Measurements from ENCODE around the gene SCIMP.

- TF ChIP-seq CTCF (conservative IDR thresholded peaks at IDR 0.05): no peak
- TF ChIP-seq EZH2 (IDR thresholded peaks at IDR 0.05; ENCODE audit: low read depth): no peak
These were observed 25.9 kb upstream of the SCIMP start for GRCh38 chr17:5260542-5260941.
